Liver (tissue), 9 donors: ENCODE results near the gene IL1RAPL2. TPM values are rescaled to one million over a fixed set of nuclear protein-coding genes. Genes with fewer than 3 reads are reported as not detected.

Experiments used
- DNase-seq: peaks from one replicate; pipeline ENCODE4 v3.0.0-alpha.2; 2017; ENCODE audit warnings: low spot score
- H3K27ac ChIP-seq, 2 donors: one replicate each; pipeline ENCODE4 v1.7.0; 2013; ENCODE audit warnings: inconsistent platforms in 2 of 2, low read length in 2 of 2, control low read depth in 1 of 2, low read depth in 1 of 2, mild to moderate bottlenecking in 1 of 2
- H3K27me3 ChIP-seq, 4 donors: one replicate each; pipeline versions ENCODE4 v1.6.1 to v1.7.0; 2013; ENCODE audit warnings: low read length in 3 of 4, inconsistent platforms in 1 of 4, mild to moderate bottlenecking in 1 of 4, moderate library complexity in 1 of 4; ENCODE audit not compliant: control insufficient read depth in 4 of 4, insufficient read depth in 4 of 4
- H3K36me3 ChIP-seq, 4 donors: one replicate each; pipeline versions ENCODE4 v1.6.1 to v1.7.0; 2013; ENCODE audit warnings: low read length in 3 of 4, mild to moderate bottlenecking in 3 of 4, low read depth in 1 of 4, moderate library complexity in 1 of 4; ENCODE audit not compliant: control insufficient read depth in 4 of 4, insufficient read depth in 3 of 4
- H3K4me1 ChIP-seq, 4 donors: one replicate each; pipeline versions ENCODE4 v1.6.1 to v1.7.0; 2013; ENCODE audit warnings: low read length in 3 of 4, mild to moderate bottlenecking in 3 of 4, moderate library complexity in 1 of 4; ENCODE audit not compliant: control insufficient read depth in 4 of 4, insufficient read depth in 4 of 4
- H3K4me3 ChIP-seq, 3 donors: one replicate each; pipeline versions ENCODE4 v1.6.1 to v1.7.0; 2013; ENCODE audit warnings: low read length in 3 of 3, control low read depth in 1 of 3, low read depth in 1 of 3, mild to moderate bottlenecking in 1 of 3
- H3K9ac ChIP-seq, 2 donors: one replicate each; pipeline ENCODE4 v1.7.0; 2013; ENCODE audit warnings: low read length in 2 of 2, mild to moderate bottlenecking in 2 of 2, moderate library complexity in 2 of 2, control low read depth in 1 of 2, low read depth in 1 of 2
- H3K9me3 ChIP-seq, 4 donors: one replicate each; pipeline versions ENCODE4 v1.6.1 to v1.7.0; 2013; ENCODE audit warnings: low read length in 3 of 4; ENCODE audit not compliant: control insufficient read depth in 4 of 4
- ATF3 ChIP-seq: IDR thresholded peaks from 2 replicates; pipeline ENCODE4 v1.6.1; 2016; ENCODE audit warnings: antibody characterized with exemption
- EGR1 ChIP-seq, 2 donors: IDR thresholded peaks; 2 replicates each; pipeline ENCODE4 v1.6.1; 2016 to 2018; ENCODE audit warnings: antibody characterized with exemption in 2 of 2, low read depth in 2 of 2
- FOXA1 ChIP-seq: IDR thresholded peaks from 2 replicates; pipeline ENCODE4 v1.6.1; 2016; ENCODE audit warnings: antibody characterized with exemption
- FOXA2 ChIP-seq: IDR thresholded peaks from 2 replicates; pipeline ENCODE4 v1.6.1; 2016; ENCODE audit warnings: antibody characterized with exemption
- GABPA ChIP-seq, 2 donors: IDR thresholded peaks in 1 of 2; conservative IDR thresholded peaks in 1 of 2; 2 replicates each; pipeline ENCODE4 v1.6.1; 2016; ENCODE audit warnings: antibody characterized with exemption in 2 of 2, mild to moderate bottlenecking in 1 of 2, moderate library complexity in 1 of 2
- HNF4A ChIP-seq, 2 donors: conservative IDR thresholded peaks; 2 replicates each; pipeline ENCODE4 v1.6.1; 2016; ENCODE audit warnings: antibody characterized with exemption in 2 of 2, mild to moderate bottlenecking in 2 of 2
- HNF4G ChIP-seq: IDR thresholded peaks from 2 replicates; pipeline ENCODE4 v1.6.1; 2016; ENCODE audit warnings: antibody characterized with exemption
- MAX ChIP-seq: IDR thresholded peaks from 2 replicates; pipeline ENCODE4 v1.6.1; 2016; ENCODE audit warnings: antibody characterized with exemption
- NR2F2 ChIP-seq: IDR thresholded peaks from 2 replicates; pipeline ENCODE4 v1.6.1; 2016; ENCODE audit warnings: antibody characterized with exemption
- REST ChIP-seq: IDR thresholded peaks from 2 replicates; pipeline ENCODE4 v1.6.1; 2016; ENCODE audit warnings: antibody characterized with exemption, mild to moderate bottlenecking
- RXRA ChIP-seq, 2 donors: IDR thresholded peaks; 2 replicates each; pipeline ENCODE4 v1.6.1; 2017 to 2018; ENCODE audit warnings: antibody characterized with exemption in 2 of 2, mild to moderate bottlenecking in 1 of 2
- SP1 ChIP-seq: IDR thresholded peaks from 2 replicates; pipeline ENCODE4 v1.6.1; 2018; ENCODE audit warnings: antibody characterized with exemption, mild to moderate bottlenecking
- TAF1 ChIP-seq: conservative IDR thresholded peaks from 2 replicates; pipeline ENCODE4 v1.6.1; 2016; ENCODE audit warnings: antibody characterized with exemption, mild to moderate bottlenecking
- YY1 ChIP-seq: IDR thresholded peaks from 2 replicates; pipeline ENCODE4 v1.6.1; 2016; ENCODE audit warnings: antibody characterized with exemption, mild to moderate bottlenecking
- ZBTB33 ChIP-seq: IDR thresholded peaks from 2 replicates; pipeline ENCODE4 v1.6.1; 2016; ENCODE audit warnings: antibody characterized with exemption
- WGBS: extraction: QIAGEN DNeasy Blood & Tissue Kit; methylation state at CpG from one replicate; pipeline ENCODE4 v1.1.7; 2013; 5-methylcytosine and 5-hydroxymethylcytosine counted together
- polyA plus RNA-seq, 2 donors: library from polyadenylated mRNA; stranded (reverse) in 1 of 2; unstranded in 1 of 2; fragments of 200-250 nt in 1 of 2; fragments of >200 nt in 1 of 2; fragmentation: Nextera tagmentation in 1 of 2; extraction: Ambion mirVana in 1 of 2; gene quantifications; one replicate each; pipeline versions ENCODE4 v1.2.1 to v1.2.3, GENCODE V29; 2013 to 2015
- total RNA-seq, 2 donors: library from RNA; depleted of rRNA; stranded (reverse); fragments of >200 nt; gene quantifications; one replicate each; pipeline ENCODE4 v1.2.3, GENCODE V29; 2014
- donor health status: healthy.
- donor health status: healthy.
- donor health status: healthy.
- donor health status: healthy.
- donor health status: healthy.

The IL1RAPL2 gene
- total and polyA plus RNA-seq, 4 donors: 0.20 to 1.6 (median 0.91) TPM

- 14% methylated on average over 1 of the region's 1 CpG for WGBS
- no peaks in the 10 kb centered on the region for H3K9me3 ChIP-seq
Measured at GRCh38 chrX:105650577-105650976, 1084.6 kb downstream of the IL1RAPL2 start.

GRCh38 chrX:105650986-105651385, 1085.0 kb downstream of the IL1RAPL2 start:
- no peak overlapping the region for H3K9ac ChIP-seq
- H3K9me3 ChIP-seq: no peaks in the 10 kb centered on the region
- H3K4me3 ChIP-seq: no peak overlapping the region
- WGBS: 91% methylated on average over 2 of the region's 2 CpGs
- DNase-seq: no peak
- no peaks in the 10 kb centered on the region for H3K36me3 ChIP-seq
- no peaks in the 10 kb centered on the region for H3K4me1 ChIP-seq
- TF ChIP-seq NR2F2 (no peak), ATF3 (no peak), EGR1 (IDR thresholded peaks at IDR 0.05; ENCODE audit: low read depth in 2 of 2) (no peak), TAF1 (no peak), HNF4G (no peak), REST (no peak), RXRA (IDR thresholded peaks at IDR 0.05) (no peak), GABPA (IDR thresholded peaks at IDR 0.05 in 1 of 2, conservative IDR thresholded peaks at IDR 0.05 in 1 of 2) (no peak), YY1 (no peak), ZBTB33 (no peak), FOXA1 (no peak), FOXA2 (no peak), MAX (no peak)
- H3K27ac ChIP-seq: no peak overlapping the region
- no peaks in the 10 kb centered on the region for H3K27me3 ChIP-seq

More at GRCh38 chrX:105650577-105650976, 1084.6 kb downstream of the IL1RAPL2 start:
- Histone ChIP-seq H3K27me3 (no peaks in the 10 kb centered on the region), H3K36me3 (no peaks in the 10 kb centered on the region), H3K27ac (no peak overlapping the region), H3K4me3 (no peak overlapping the region), H3K9ac (peak overlapping the region in 1 of 2 donors; percentile 6), H3K4me1 (no peaks in the 10 kb centered on the region)
- DNase-seq: no peak
- peak; percentile 24 for TF ChIP-seq SP1
- TF ChIP-seq HNF4A (conservative IDR thresholded peaks at IDR 0.05): peak; percentile 44 to 66
- no peak for TF ChIP-seq MAX
- peak; percentile 43 to 55 for TF ChIP-seq RXRA (IDR thresholded peaks at IDR 0.05)
